ENCODE measurements around the gene MED27.

DNA sequence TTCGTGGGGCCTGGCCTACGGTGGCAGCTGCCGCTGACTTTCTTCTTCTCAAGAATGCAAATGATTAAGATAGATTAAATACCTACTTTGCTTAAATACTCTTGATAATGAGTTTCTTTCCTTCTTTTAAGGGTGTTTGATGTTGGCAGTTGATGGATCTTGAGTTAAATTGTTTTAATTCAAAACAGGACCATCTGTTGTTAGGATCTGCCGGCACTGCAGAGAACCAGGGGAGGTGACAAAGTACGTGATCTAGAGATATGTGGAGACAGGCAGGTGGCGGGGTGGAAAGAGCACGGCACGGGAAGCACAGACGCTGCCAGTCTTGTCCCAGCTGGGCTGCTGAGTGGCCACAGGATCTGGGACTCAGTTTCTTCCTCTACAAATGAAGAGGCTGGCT lies 37.9 kb downstream of the MED27 start:
- TF ChIP-seq, protein P1, sequence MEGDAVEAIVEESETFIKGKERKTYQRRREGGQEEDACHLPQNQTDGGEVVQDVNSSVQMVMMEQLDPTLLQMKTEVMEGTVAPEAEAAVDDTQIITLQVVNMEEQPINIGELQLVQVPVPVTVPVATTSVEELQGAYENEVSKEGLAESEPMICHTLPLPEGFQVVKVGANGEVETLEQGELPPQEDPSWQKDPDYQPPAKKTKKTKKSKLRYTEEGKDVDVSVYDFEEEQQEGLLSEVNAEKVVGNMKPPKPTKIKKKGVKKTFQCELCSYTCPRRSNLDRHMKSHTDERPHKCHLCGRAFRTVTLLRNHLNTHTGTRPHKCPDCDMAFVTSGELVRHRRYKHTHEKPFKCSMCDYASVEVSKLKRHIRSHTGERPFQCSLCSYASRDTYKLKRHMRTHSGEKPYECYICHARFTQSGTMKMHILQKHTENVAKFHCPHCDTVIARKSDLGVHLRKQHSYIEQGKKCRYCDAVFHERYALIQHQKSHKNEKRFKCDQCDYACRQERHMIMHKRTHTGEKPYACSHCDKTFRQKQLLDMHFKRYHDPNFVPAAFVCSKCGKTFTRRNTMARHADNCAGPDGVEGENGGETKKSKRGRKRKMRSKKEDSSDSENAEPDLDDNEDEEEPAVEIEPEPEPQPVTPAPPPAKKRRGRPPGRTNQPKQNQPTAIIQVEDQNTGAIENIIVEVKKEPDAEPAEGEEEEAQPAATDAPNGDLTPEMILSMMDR (conservative IDR thresholded peaks at IDR 0.05; ENCODE audit: low read depth, low read length) = no peak
- TF ChIP-seq EZH2 (IDR thresholded peaks at IDR 0.05; ENCODE audit: low read length, unreplicated experiment) = no peak
